K562 (cell line): Measurements from ENCODE around the gene PHF19. TPM values are rescaled to one million over a fixed set of nuclear protein-coding genes. Genes with fewer than 3 reads are reported as not detected.

Experiments used
- ATAC-seq: fragments of 200-7000 bp; cut with Tn5 transposase; 3 replicates; pipeline ENCODE4 v1.9.1; 2020; ENCODE audit warnings: moderate library complexity
- BruUV-seq: library from RNA; stranded (reverse); fragments of 400-500 nt; replicated peaks from 2 replicates; lab custom pipeline; 2021; lab: Mats Ljungman, UMichigan
- CTCF ChIA-PET: fragments of 300-600 bp; formaldehyde crosslinking; extraction: SDS; loops from one replicate; lab custom pipeline; 2021; ENCODE audit warnings: low intra/inter-chr PET ratio; lab: Yijun Ruan, JAX
- POLR2A ChIA-PET: fragments of 300-600, 350-650 bp; sonication (Branson Sonifier 250); formaldehyde crosslinking; extraction: SDS; loops from one replicate; lab custom pipeline; 2021; ENCODE audit warnings: antibody characterized with exemption, inconsistent platforms; lab: Yijun Ruan, JAX
- DNase-seq, 4 experiments: peaks; one replicate each; pipeline versions ENCODE4 v3.0.0 to v3.0.0-alpha.2; 2011 to 2018; ENCODE audit warnings: low spot score in 3 of 4, mixed read lengths in 3 of 4; ENCODE audit errors: extremely low read depth in 1 of 4
- FAIRE-seq: peaks from 2 replicates; lab custom pipeline; 2011; peaks lifted over from hg19 to GRCh38; lab: Jason Lieb, UNC
- H2AFZ ChIP-seq: 2 replicates; pipeline ENCODE4 v1.6.0; 2011; ENCODE audit warnings: low read depth, low read length, control low read depth, inconsistent platforms
- H3K27ac ChIP-seq: fragments of 200-600 bp; 3 replicates; pipeline ENCODE4 v1.8.0; 2011; ENCODE audit warnings: low read depth, mild to moderate bottlenecking, control low read depth, inconsistent platforms, low read length, moderate library complexity, mixed read lengths; ENCODE audit errors: extremely low read depth
- H3K27me3 ChIP-seq, 2 experiments: fragments of 300-600 bp in 1 of 2; 2 replicates in 1 of 2; 3 replicates in 1 of 2; pipeline versions ENCODE4 v1.6.0 to v1.8.0; 2011; ENCODE audit warnings: inconsistent platforms in 2 of 2, low read length in 2 of 2, mild to moderate bottlenecking in 1 of 2, mixed read lengths in 1 of 2, moderate library complexity in 1 of 2; ENCODE audit not compliant: control insufficient read depth in 2 of 2, insufficient read depth in 2 of 2
- H3K36me3 ChIP-seq: fragments of 300-600 bp; 3 replicates; pipeline ENCODE4 v1.8.0; 2011; ENCODE audit warnings: mild to moderate bottlenecking, low read length, inconsistent platforms; ENCODE audit not compliant: control insufficient read depth, insufficient read depth
- H3K4me1 ChIP-seq, 2 experiments: fragments of 200-600 bp in 1 of 2; replicated peaks in 1 of 2; 2 replicates in 1 of 2; 3 replicates in 1 of 2; pipeline versions ENCODE4 v1.5.1 to v1.8.0; 2011; ENCODE audit warnings: inconsistent platforms in 2 of 2, low read length in 2 of 2, mild to moderate bottlenecking in 1 of 2, mixed read lengths in 1 of 2, moderate library complexity in 1 of 2; ENCODE audit not compliant: control insufficient read depth in 2 of 2, insufficient read depth in 2 of 2
- H3K4me2 ChIP-seq: 2 replicates; pipeline ENCODE4 v1.6.1; 2011; ENCODE audit warnings: low read length, control low read depth, inconsistent platforms, mixed read lengths; ENCODE audit not compliant: insufficient read depth
- H3K4me3 ChIP-seq: fragments of 200-600 bp; sonication (generic), shearing (Covaris generic); 2 replicates; pipeline ENCODE4 v1.5.1; 2016; ENCODE audit warnings: control low read depth, inconsistent platforms
- H3K79me2 ChIP-seq: fragments of 200-600 bp; 3 replicates; pipeline ENCODE4 v1.8.0; 2011; ENCODE audit warnings: low read length, inconsistent platforms; ENCODE audit not compliant: control insufficient read depth, insufficient read depth
- H3K9ac ChIP-seq, 2 experiments: 2 replicates each; pipeline versions ENCODE4 v1.6.0 to v1.6.1; 2011; ENCODE audit warnings: low read depth in 2 of 2, low read length in 2 of 2, control low read depth in 1 of 2, inconsistent platforms in 1 of 2, mild to moderate bottlenecking in 1 of 2, mixed read lengths in 1 of 2; ENCODE audit not compliant: insufficient read depth in 1 of 2
- H3K9me1 ChIP-seq: one replicate; pipeline ENCODE4 v1.6.0; 2011; ENCODE audit warnings: inconsistent platforms, mild to moderate bottlenecking, low read length, moderate library complexity; ENCODE audit not compliant: control insufficient read depth, insufficient read depth
- H3K9me3 ChIP-seq: replicated peaks from 2 replicates; pipeline ENCODE4 v1.5.1; 2011; ENCODE audit warnings: low read depth, low read length, inconsistent platforms; ENCODE audit not compliant: control insufficient read depth, insufficient read depth
- H4K20me1 ChIP-seq: replicated peaks from 2 replicates; pipeline ENCODE4 v1.6.1; 2011; ENCODE audit warnings: low read length, inconsistent platforms, mixed read lengths; ENCODE audit not compliant: control insufficient read depth, insufficient read depth
- ATF6 ChIP-seq: sonication (generic); formaldehyde crosslinking; IDR thresholded peaks from 2 replicates; pipeline ENCODE4 v1.4.0; 2020; ENCODE audit warnings: mild to moderate bottlenecking, missing genetic modification reagents
- CBFA2T3 ChIP-seq: fragments of 450-650 bp; IDR thresholded peaks from 2 replicates; pipeline ENCODE4 v1.6.1; 2017
- CBFB ChIP-seq: sonication (generic); formaldehyde crosslinking; IDR thresholded peaks from 2 replicates; pipeline ENCODE4 v1.4.0; 2020; ENCODE audit warnings: mild to moderate bottlenecking, missing genetic modification reagents
- CTCF ChIP-seq, 3 experiments: IDR thresholded peaks in 2 of 3; conservative IDR thresholded peaks in 1 of 3; 2 replicates each; pipeline ENCODE4 v1.5.1; 2011 to 2012; ENCODE audit warnings: low read length in 3 of 3, mild to moderate bottlenecking in 3 of 3, control low read depth in 2 of 3, improper control_type of control experiment in 1 of 3, inconsistent platforms in 1 of 3, low read depth in 1 of 3, mixed read lengths in 1 of 3, moderate library complexity in 1 of 3; ENCODE audit not compliant: insufficient read depth in 2 of 3
- HDAC1 ChIP-seq, 2 experiments: fragments of 450-650 bp; IDR thresholded peaks; 2 replicates each; pipeline ENCODE4 v1.6.1; 2016 to 2017; ENCODE audit warnings: inconsistent platforms in 1 of 2, mild to moderate bottlenecking in 1 of 2, moderate library complexity in 1 of 2
- HNRNPLL ChIP-seq: fragments of 200-400 bp; formaldehyde crosslinking; IDR thresholded peaks from 2 replicates; pipeline ENCODE4 v1.6.1; 2017; ENCODE audit warnings: low read length, low read depth, mild to moderate bottlenecking; ENCODE audit not compliant: poor library complexity, severe bottlenecking
- KDM2B ChIP-seq: fragments of 250-450 bp; sonication (Bioruptor Pico); IDR thresholded peaks from 2 replicates; pipeline ENCODE4 v1.8.0; 2021; ENCODE audit warnings: mild to moderate bottlenecking, moderate library complexity
- MLX ChIP-seq, 2 experiments: fragments of 450-650 bp in 1 of 2; sonication (generic) in 1 of 2; formaldehyde crosslinking; conservative IDR thresholded peaks; 2 replicates each; pipeline versions ENCODE4 v1.4.0 to v1.8.1; 2020 to 2022; ENCODE audit warnings: mild to moderate bottlenecking in 1 of 2, missing genetic modification reagents in 1 of 2
- MTA2 ChIP-seq: fragments of 450-650 bp; IDR thresholded peaks from 2 replicates; pipeline ENCODE4 v1.6.1; 2016; ENCODE audit warnings: low read depth
- RAD21 ChIP-seq, 2 experiments: fragments of 250-450 bp in 1 of 2; fragments of 450-650 bp in 1 of 2; sonication (Bioruptor Pico) in 1 of 2; formaldehyde crosslinking in 1 of 2; IDR thresholded peaks in 1 of 2; conservative IDR thresholded peaks in 1 of 2; 2 replicates each; pipeline versions ENCODE4 v1.4.0 to v1.8.0; 2020 to 2022; ENCODE audit warnings: mild to moderate bottlenecking in 2 of 2, moderate library complexity in 1 of 2
- SMC3 ChIP-seq: conservative IDR thresholded peaks from 2 replicates; pipeline ENCODE4 v1.6.1; 2011; ENCODE audit warnings: low read depth, low read length, improper control_type of control experiment; ENCODE audit not compliant: insufficient read depth
- STAG1 ChIP-seq: sonication (generic); formaldehyde crosslinking; IDR thresholded peaks from 2 replicates; pipeline ENCODE4 v1.5.0; 2020; ENCODE audit warnings: missing genetic modification reagents, borderline replicate concordance
- STAT5A ChIP-seq: IDR thresholded peaks from 2 replicates; pipeline ENCODE4 v1.6.1; 2012; ENCODE audit warnings: low read length, inconsistent platforms, borderline replicate concordance
- ZNF561 ChIP-seq: fragments of 450-650 bp; formaldehyde crosslinking; conservative IDR thresholded peaks from 2 replicates; pipeline ENCODE4 v1.4.0; 2020; ENCODE audit warnings: mild to moderate bottlenecking, moderate library complexity
- WGBS: fragments of 100-300 bp; shearing (Covaris generic); methylation state at CpG from one replicate; pipeline ENCODE4 v1.1.6; 2016; ENCODE audit warnings: low coverage, mixed read lengths; ENCODE audit not compliant: insufficient coverage; ENCODE audit errors: missing lambda C conversion rate; 5-methylcytosine and 5-hydroxymethylcytosine counted together
- in situ Hi-C: fragments of 300-500 bp; cut with MboI; formaldehyde crosslinking; loops from 4 replicates; pipeline ENCODE4 v1.15.0; 2018; ENCODE audit warnings: inconsistent platforms, mixed read lengths
- intact Hi-C: fragments of 100-400 bp; cut with micrococcal nuclease; formaldehyde crosslinking; loops from 2 replicates; pipeline ENCODE4 v1.14.2; 2022
- polyA plus RNA-seq, 8 experiments: library from polyadenylated mRNA; depleted of rRNA in 4 of 8; stranded (reverse) in 5 of 8; unstranded in 3 of 8; fragments of >200 nt; fragmentation: Nextera tagmentation in 2 of 8; fragmentation: Illumina TruSeq in 1 of 8; extraction: Ambion mirVana in 2 of 8; extraction: Trizol in 1 of 8; gene quantifications; 2 replicates each; pipeline versions ENCODE4 v1.2.1 to v1.2.3, GENCODE V29; 2011 to 2014; ENCODE audit warnings: inconsistent platforms in 1 of 8, missing spikeins in 1 of 8
- total RNA-seq, 7 experiments: library from RNA; depleted of rRNA in 6 of 7; stranded (reverse); fragments of >200 nt in 6 of 7; fragmentation: Illumina TruSeq in 2 of 7; extraction: Trizol in 2 of 7; gene quantifications; 2 replicates each; pipeline versions ENCODE4 v1.2.1 to v1.2.3, GENCODE V29; 2011 to 2021; ENCODE audit warnings: low replicate concordance in 1 of 7

Gene PHF19
- total and polyA plus RNA-seq, 9 of the 15 experiments (the other 6 are each of a cell fraction or from before 2014, with no cell fraction given) = 95.8 to 403 (median 255) TPM

GRCh38 chr9:120863833-120864232 lies 13.2 kb downstream of the PHF19 start:
- H3K36me3 ChIP-seq = peaks cover 91% of the 10 kb centered on the region

More at GRCh38 chr9:120863833-120864232, 13.2 kb downstream of the PHF19 start:
- no peaks in the 10 kb centered on the region for H4K20me1 ChIP-seq
- ChIA-PET POLR2A (interaction anchor here (2.2 to 5.5 kb wide), 2 partner anchors 14 to 19 kb away, joined by 13 to 47 read pairs; partner anchors contain the start of gene PSMD5), CTCF (no interaction called here)
- peak overlapping the region in 1 of 2 experiments; percentile 61; a peak in 2 of 4 replicates for H3K9ac ChIP-seq
- H3K9me3 ChIP-seq = no peaks in the 10 kb centered on the region
- no peak overlapping the region for H2AFZ ChIP-seq
- TF ChIP-seq STAT5A (no peak), KDM2B (CRISPR knock-in tag) (no peak), RAD21 (CRISPR knock-in tag; conservative IDR thresholded peaks at IDR 0.05 in 1 of 2, IDR thresholded peaks at IDR 0.05 in 1 of 2) (peak in 1 of 2 experiments; percentile 45; a peak in 2 of 4 replicates), ZNF561 (CRISPR knock-in tag) (no peak), HNRNPLL (peak; percentile 6), ATF6 (CRISPR knock-in tag) (no peak), CBFB (no peak), CBFA2T3 (no peak), MLX (CRISPR knock-in tag; conservative IDR thresholded peaks at IDR 0.05) (0 out of 4 replicates have a peak, but pooled peaks of 1 of the 2 experiments have one; percentile 49), SMC3 (0 out of 2 replicates have a peak, but pooled peaks have one; percentile 10), MTA2 (no peak), CTCF (IDR thresholded peaks at IDR 0.05 in 2 of 3, conservative IDR thresholded peaks at IDR 0.05 in 1 of 3; ENCODE audit: insufficient read depth in 2 of 3, low read depth in 1 of 3, low read length in 3 of 3) (peak; percentile 47 to 55 (median 50); a peak in 4 of 6 replicates), HDAC1 (IDR thresholded peaks at IDR 0.05) (no peak), STAG1 (no peak)
- H3K27me3 ChIP-seq = no peaks in the 10 kb centered on the region
- H3K4me3 ChIP-seq = no peak overlapping the region
- H3K79me2 ChIP-seq = peaks cover 16% of the 10 kb centered on the region
- H3K27ac ChIP-seq = no peak overlapping the region
- peak; percentile 49 to 66 (median 58) for DNase-seq
- peaks cover 8% of the 10 kb centered on the region for H3K9me1 ChIP-seq
- WGBS = 85% methylated on average over 7 of the region's 7 CpGs
- intact Hi-C loops (loop anchor here (10.0 kb wide), 1 partner anchor 249 kb away; no protein-coding TSS in a partner anchor), in situ Hi-C loops (no loop called here)
- no TSS peak for BruUV-seq
- ATAC-seq = no peak
- FAIRE-seq = no peak
- H3K4me2 ChIP-seq = no peak overlapping the region
- H3K4me1 ChIP-seq = peaks cover 6 to 14% of the 10 kb centered on the region in 2 experiments
